SIG-M5 treated with dmso at 0.1 percent for 504 hours (cell line): ENCODE measurements around the gene OPRL1.

Experiments
- DNase-seq: peaks from one replicate; lab custom pipeline; 2025; ENCODE audit not compliant: unreplicated experiment; lab: John Stamatoyannopoulos, UW

OPRL1 gene

DNA sequence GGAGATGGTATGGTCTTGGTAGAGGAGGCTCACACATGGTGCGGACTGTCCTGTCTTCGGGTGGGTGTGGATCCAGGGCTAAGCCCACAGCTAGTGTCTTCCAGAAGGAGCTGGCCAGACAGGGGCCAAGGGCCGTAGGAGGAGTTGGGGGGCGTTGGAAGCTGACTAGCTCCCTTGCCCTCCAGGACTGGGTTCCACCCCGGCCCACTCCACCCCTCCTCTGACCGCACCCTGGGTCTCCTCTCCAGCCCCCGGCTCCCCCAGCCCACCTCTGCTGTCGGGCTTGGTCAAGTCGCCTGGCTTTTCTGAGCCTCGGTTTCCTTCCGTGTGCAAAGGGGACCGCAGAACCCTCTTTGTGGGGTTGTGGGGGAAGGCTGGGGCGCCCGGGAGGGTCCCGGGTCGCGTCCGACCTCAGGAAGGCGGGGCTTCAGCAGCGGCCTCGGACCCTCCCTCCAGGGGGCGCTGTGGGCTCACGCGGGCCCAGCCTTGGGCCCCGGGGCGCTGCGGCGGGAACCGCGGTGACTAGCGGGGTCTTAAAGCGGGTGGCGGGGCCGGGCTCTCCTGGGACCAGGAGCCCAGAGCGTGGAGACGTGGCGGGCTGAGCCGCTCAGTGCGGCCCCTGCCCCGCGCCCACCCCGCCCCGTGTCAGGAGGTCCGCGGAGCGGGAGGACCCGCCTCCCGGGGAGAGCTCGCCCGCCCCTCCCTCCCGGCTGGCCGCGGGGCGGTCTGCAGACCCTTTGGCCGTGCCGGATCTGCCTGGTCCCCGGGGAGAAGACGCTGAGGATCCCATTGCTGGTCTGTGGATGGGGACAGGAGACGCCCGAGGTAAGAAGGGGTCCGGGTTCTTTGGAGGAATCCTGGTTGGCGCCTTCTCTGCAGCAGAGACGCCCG is 22.1 kb downstream of the OPRL1 start:
- peak; percentile 44 for DNase-seq

DNA sequence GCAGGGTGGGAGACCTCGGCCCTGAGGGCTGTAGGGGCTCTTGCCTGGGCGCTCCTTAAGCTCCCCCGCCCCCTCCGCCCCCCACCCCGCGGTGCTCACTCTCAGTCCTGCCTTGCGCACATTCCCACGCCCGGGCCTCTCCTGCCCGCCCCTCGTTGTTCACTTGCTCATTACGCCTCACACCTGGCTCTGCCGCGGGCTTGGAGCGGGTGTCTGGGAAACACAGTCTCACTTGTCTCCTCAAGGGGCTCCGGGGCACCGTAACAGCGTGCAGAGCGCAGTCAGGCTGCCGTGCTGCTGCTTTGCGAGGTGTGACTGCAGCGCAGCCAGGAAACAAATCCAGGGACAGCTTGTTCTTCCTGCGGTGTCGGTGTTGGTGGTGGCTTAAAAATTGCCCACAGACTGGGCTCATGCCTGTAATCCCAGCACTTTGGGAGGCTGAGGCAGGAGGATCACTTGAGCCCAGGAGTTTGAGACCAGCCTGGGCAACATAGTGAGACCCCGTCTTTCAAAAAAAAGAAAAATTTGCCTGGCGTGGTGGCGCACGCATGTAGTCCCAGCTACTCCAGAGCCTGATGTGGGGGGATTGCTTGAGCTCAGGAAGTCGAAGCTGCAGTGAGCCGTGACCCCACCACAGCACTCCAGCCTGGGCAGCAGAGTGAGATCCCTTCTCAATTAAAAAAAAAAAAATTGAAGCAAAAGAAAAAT is 22.9 kb downstream of the OPRL1 start:
- DNase-seq = no peak

DNA sequence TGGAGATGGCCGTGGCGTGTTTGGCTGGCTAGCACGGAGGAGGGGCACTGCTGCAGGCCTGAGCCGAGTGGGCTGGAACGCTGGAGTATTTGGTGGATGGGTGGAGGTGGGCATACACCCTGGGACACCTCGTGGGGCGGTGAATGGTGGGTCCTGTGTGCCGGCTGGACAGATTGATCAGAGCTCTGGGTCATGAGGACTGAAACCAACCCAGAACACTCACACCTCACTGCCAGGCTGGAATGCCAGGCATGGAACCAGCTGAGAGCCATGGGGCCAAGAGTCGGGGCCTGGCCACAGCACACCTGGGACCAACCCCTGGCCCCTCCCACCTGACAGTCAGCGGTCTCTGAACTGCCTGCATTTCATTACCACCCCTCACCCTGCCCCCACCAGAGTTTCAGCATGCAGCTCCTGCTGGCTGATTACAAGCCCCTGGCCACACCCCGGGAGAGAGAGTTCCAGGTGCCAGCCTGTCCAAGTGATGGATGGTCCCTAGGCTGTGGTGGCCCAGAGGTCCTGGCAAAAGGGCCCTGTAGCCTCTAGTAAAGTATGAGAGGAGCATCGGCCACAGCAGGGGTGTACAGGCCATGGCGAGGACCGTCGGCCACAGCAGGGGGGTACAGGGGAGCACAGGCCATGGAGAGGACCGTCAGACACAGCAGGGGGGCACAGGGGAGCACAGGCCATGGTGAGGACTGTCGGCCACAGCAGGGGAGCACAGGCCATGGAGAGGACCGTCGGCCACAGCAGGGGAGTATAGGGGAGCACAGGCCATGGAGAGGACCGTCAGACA is 24.2 kb downstream of the OPRL1 start:
- DNase-seq = no peak

DNA sequence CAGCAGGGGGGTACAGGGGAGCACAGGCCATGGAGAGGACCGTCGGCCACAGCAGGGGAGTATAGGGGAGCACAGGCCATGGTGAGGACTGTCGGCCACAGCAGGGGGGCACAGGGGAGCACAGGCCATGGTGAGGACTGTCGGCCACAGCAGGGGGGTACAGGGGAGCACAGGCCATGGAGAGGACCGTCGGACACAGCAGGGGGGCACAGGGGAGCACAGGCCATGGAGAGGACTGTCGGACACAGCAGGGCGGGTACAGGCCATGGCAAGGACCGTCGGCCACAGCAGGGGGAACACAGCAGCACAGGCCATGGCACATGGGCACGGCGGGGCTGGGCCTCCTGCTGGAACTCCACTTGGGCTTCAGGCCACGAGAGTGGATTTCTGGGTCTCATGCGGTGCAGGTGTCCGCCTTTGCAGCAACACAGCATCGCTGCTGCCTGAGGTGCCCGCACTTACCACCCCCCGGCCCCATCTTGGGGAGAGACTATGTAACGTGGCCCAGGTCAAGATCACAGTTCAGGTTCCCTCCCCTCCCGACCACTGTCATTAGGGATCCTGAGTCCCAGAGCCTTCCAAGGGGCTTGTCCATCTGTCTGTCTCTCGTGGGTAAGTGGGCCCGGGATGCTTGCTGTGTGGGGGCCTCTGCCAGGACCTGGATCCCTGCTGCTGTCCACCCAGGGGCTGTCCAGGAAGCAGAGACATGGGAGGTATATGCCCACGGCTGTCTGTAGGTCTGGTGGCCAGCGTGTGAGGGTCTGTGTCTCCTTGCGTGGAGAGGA is 25.0 kb downstream of the OPRL1 start:
- DNase-seq = no peak

DNA sequence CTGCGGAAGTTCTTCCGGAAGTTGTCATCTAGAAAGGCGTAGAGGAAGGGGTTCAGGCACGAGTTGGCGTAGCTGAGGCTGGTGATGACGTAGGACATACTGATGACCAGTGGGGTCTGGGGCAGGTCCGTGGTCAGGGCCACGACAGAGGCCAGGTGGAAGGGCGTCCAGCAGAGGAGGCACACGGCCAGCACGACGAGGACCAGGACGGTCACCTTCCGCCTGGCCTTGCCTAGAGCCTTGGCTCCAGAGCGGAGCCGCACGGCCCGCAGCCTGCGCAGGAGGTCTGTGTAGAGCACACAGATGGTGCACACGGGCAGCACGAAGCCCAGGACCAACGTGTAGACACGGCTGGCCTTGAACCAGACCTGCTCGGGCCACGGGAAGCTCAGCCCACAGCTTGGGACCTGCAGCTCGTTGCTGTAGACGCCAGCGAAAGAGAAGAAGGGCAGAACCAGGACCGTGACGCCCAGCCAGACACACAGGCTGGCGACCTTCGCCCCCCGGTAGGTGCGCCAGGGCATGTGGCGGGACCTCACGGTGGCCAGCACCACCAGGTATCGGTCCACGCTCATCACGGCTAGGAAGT is 26.1 kb downstream of the OPRL1 start:
- no peak for DNase-seq

DNA sequence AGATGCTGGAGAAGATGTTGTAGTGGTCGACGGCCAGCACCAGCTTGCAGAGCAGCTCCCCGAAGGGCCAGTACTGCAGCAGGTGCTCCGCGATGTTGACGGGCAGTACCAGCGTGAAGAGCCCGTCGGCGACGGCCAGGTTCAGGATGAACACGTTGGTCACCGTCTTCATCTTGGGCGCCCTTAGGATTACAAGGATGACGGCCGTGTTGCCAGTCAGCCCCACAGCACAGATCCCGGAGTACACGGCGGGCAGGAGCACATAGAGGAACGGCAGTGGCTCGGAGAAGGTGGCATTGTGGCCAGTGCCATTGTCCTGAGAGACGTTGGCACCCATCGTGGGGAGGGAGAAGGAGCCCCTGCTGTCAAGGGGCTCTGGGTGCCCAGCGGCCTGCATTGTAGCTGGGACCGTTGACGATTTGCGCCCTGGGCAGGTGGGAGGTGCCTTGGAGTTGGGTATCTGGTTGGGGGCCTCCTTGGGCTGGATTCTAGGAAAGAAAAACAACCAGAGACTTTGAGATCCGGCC is 26.6 kb downstream of the OPRL1 start:
- no peak for DNase-seq

DNA sequence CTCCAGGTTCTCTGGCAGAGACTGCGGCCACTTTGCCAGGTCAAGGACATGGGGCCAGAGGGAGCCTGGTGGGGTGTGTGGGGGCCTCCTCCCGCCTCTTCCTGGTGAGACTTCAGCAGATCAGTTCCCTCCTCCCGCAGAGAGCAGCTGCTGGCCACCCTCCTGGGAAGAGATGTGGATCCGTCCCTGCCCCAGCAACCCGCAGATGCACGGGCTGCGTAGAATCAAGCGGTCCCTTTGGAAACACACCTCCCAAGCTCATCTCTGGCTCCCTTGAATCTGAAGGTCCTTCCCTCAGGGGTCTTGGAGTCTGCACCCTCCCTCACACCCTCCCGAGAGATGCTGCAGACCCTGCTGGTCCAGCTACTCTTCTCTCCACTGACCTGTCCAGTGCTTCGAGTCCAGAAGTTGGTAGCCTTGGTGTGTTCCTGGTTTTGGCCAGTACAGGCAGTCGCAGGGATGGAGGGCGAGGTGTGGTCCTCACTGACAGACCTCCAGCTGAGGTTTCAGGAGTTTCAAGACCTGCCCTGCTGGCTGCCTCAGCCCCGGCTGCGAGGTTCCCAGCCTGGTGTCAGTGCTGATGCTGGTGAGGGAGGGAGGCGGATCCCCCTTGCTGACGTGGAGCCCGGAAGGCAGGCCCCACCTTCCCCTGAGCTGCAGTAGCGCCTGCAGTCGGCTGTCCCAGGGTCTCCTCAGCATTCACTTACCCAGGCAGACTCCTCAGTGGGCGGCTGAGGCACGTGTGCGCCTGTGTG is 27.3 kb downstream of the OPRL1 start, which contains the start of gene NPBWR2:
Gene NPBWR2, minus strand, starts transcription at position 585 of the 755 bp plus-strand sequence. CDS start 734 bp downstream, outside the sequence.
- peak; percentile 19 for DNase-seq

DNA sequence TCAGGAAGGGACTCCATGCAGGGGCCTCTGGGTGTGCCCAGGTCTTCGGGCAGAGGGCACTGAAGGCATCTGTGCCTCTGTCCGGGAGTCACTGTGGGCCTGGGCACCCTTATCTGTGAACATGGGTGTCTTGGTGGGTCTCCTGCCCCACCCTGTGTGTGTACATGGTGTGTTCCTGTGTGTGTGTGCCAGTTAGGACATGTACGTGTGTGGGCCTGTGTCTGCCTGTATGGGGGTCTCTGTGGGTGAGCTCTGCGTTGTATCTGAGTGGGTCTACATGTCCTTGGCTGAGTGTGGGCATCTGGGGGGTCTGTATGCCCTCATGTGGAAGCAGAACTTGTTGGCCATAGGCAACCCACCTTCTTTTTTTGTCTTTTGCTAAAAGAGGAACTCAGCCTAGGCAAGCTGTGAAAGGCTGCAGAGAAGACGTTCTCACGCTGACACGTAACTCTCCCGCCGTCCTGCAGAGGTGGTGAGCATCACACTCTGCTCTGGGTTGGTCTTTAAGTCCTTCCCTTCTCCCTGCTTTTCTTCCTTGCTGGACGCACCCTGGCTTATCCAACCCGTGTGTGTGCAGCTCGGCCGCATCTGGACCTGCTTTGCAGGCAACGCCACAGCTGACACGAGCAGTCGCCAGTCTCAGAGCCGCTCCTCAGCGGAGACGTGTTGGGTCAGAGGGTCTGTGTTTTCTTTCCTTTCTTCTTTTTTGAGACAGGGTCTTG is 28.0 kb downstream of the OPRL1 start:
- peak; percentile 72 for DNase-seq

DNA sequence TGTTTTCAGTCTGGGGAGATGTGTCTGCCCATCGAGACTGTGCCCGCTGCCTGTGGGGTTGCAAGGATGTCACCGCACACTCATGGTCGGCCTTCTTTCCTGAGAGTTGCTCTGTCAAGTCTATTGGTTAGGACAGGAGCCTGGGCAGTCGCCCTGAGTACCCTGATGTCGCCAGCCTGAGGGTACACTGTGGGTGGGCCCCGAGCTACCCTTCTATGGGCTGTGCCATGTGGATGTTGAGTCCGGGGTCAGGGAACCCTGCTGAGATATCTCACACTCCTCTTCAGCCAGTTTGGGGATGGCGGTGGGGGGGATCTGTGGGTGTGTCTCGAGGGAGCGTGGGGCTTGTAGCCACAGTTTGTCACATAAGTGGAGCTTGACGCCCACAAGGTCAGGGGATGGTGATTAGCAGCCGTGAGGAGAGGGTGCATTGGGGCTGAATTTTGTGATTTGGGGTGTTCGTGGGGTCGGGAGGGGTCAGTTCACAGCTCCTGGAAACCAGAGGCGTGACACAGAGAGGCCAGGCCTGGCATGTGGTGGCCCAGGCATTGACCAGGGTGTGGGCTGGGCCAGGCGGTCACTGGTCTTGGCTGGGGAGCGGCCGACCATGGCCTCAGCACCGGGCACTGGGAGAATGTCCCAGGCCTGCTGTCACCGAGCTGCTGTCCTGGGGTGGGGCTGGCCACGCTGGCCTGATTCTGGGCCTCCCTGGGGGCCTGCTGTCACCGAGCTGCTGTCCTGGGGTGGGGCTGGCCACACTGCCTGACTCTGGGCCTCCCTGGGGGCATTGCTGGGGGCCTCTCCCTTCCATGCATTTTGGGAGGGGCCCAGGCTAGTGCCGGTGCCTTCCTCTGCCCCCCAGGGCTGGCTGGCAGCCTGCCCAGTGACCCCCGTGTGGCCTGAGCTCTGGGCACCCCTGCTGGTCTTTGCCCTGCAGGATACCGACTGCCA is 29.1 kb downstream of the OPRL1 start:
- DNase-seq = no peak

DNA sequence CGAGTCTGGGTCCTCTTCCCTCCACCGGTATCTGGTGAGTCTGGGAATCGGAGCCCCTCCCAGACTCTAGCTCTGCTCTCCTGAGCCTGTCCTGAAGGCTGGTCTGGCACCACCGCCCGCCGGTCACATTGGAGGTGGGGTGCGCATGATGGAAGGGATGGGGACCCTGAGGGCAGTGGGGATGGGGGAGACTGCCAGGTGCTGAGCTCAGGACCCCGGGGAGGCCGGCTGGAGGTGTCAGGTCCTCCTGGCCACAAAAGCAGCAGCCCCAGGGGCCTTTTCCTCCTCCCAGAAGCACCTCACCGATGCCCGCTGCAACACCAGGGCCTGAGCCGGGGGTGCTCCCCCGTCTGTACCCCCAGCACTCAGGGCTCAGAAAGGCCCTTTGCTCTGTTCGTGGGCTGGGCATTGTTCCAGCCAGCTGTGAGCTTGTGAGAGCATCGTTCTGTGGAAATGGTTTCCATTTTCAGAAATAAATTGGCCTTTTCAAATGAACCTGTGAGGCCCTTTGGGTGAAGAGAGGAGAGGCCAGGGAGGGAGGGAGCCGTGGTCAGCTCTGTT is 30.0 kb downstream of the OPRL1 start:
- no peak for DNase-seq

DNA sequence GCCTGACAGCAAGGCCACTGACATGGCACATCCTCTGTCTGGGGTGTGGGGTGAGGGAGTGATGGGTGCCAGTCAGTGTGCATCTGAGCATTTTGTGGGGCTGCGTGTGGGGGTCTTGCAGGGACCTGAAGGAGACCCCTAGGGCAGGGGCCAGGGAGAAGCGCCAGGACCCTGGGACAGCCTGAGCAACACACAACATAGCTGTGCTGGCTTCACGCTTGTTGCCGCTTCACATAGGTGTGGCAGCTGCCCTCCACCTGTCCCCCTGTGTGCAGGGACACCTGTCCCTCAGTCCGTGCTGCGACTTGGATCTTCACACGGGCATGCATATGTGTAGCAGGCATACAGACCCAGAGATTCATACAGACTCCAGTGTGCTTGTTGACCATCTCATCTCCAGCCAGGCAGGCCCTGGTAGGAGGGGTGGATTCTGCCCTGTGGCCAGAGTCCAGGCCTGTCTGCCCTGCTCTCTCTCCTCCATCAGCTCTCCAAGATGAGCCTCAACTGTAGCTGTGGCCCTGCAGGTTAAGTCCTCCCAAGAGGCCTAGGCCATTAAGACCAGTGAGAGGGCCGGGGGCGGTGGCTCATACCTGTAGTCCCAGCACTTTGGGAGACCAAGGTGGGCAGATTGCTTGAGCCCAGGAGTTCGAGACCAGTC is 30.7 kb downstream of the OPRL1 start:
- no peak for DNase-seq

DNA sequence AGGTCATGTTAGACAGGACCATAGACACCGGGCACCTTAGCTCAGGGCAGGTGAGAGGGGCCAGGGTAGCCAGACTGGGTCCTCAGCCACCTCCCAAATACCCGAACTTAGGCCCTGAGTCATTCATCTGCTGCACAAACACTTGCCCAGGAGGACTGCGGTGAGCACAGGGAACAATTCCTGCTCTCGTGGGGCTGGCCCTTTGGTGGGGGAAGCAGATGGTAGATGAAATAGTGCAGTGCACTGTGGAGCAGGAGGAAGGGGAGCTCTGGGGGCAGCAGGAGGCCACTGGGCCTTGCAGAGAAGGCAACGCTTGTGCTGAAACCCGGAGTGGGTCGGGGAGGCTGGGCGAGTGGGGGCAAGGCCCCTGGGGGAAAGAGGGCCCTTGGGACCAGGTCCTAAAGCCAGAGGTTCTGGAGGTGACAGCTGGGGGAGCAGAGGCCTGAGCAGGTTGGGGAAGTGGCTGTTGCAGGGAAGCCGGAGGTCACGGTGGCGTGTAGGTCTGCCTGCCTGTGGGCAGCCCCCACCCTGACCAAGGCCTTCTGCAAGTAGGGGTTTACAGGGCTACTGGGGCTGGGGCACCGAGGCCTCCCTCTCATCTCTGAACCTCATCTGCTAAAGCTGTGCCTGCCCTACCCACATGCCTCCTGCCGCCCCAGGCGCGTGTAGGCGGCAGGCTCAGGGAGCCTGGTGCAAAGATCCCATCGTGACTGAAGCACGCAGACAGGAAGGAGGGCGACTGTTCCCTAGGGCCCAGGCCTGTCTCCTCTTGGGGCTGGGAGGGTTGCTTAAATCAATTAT is 32.2 kb downstream of the OPRL1 start:
- DNase-seq = no peak

DNA sequence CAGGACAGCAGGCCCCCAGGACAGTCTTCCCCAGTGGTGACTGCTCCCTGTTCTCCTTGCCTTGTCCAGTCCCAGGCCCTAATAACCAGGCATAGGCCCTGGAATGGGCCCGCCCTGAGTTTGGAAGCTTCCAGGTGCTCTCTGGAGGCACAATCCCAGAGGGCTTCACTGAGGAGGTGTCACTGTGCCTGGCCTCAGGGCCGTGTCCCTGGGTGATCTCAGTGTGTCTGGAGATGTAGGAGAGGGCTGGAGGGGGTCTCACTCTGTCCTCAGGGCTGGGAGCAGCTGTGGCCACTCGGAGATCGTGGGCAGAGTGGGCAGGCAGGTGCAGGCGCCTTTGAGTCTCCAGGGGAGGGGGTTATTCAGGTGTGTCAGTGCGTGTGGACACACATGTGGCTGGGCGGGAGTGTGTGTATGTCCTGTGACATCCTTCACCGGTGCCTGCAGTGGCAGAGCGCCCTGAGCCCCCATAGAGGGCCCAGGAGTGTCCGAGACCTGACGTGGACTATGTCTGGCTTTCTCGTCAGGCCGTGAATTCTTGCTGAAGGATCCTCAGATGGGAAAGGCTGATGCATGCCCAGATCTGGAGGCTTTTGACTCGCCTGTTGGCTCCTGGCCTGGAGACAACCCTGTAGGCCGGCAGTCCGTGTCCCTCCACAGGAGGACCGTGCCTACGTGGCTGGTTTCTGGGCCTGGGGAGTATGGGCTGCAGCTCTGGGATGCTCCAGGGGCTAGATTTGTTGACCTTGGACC is 33.0 kb downstream of the OPRL1 start:
- DNase-seq = no peak

DNA sequence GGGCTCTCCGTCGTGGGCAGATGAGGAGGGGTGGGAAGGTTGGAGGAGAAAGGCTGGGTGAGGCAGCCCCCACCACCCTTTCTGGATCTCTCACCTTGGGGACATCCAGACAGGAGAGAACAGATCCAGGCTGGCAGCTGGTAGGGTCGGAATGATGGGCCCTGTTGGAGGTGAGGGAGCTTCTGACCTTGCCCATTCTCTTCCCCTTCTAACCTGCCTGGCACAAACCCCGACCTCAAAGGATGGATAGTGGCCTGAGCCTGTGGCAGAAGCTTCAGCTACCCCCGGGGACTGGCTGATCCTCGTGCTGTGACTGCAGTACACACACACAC is 33.5 kb downstream of the OPRL1 start:
- no peak for DNase-seq

DNA sequence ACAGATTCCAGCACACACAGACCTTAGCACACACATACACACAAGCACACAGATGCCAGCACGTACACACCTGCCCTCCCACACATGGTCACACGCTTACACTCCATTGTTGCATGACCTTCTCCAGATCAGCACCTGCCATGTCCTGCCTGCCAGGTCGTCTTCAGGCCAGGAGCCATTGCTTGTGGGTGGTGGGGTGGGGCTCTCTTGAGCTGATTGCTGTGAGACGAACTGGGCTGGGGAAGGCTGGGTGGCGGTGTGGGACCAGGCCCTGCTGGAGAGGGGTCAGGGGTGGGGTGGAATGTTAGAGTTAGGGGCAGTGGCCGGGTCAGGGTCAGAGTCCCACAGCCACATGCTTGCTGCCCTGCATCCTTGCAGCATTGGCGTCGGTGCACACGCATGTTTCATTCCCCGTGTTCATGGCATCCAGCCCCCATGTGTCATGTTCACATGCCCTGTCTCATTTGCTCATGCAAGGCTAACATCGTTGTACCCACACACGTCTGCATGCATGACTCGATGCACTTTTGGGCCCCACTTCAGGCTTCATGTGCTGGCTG is 34.0 kb downstream of the OPRL1 start:
- DNase-seq = no peak
